BE2C (cell line): ENCODE measurements around the gene RAP2C.

Experiments used
- DNase-seq: peaks from one replicate; pipeline ENCODE4 v3.0.0-alpha.2; 2020
- H3K27me3 ChIP-seq: fragments of 250-450 bp; sonication (Bioruptor Pico); 2 replicates; pipeline ENCODE4 v1.5.1; 2020; ENCODE audit warnings: mild to moderate bottlenecking
- H3K36me3 ChIP-seq: fragments of 250-450 bp; sonication (Bioruptor Pico); 2 replicates; pipeline ENCODE4 v1.5.1; 2020; ENCODE audit warnings: mild to moderate bottlenecking
- H3K4me1 ChIP-seq: fragments of 250-450 bp; sonication (Bioruptor Pico); 2 replicates; pipeline ENCODE4 v1.5.1; 2020
- H3K4me3 ChIP-seq: 2 replicates; pipeline ENCODE4 v1.5.1; 2011; ENCODE audit warnings: low read depth, low read length
- H3K9me3 ChIP-seq: fragments of 250-450 bp; sonication (Bioruptor Pico); 2 replicates; pipeline ENCODE4 v1.5.1; 2020
- CTCF ChIP-seq: IDR thresholded peaks from 2 replicates; pipeline ENCODE4 v1.5.1; 2012; ENCODE audit warnings: mild to moderate bottlenecking, low read depth, low read length

Gene RAP2C

GRCh38 chrX:132217203-132218073 lies 1.8 kb downstream of the RAP2C start:
- Histone ChIP-seq H3K4me3 (peak overlapping the region; percentile 87), H3K27me3 (no peaks in the 10 kb centered on the region), H3K9me3 (no peaks in the 10 kb centered on the region), H3K4me1 (no peaks in the 10 kb centered on the region), H3K36me3 (peaks cover 4% of the 10 kb centered on the region)
- TF ChIP-seq CTCF = no peak
- peak; percentile 80 for DNase-seq

GRCh38 chrX:132216806-132217202 lies 2.4 kb downstream of the RAP2C start:
- no peaks in the 10 kb centered on the region for H3K27me3 ChIP-seq
- no peak for TF ChIP-seq CTCF

GRCh38 chrX:132216283-132216682 lies 3.0 kb downstream of the RAP2C start:
- Histone ChIP-seq H3K36me3 (peaks cover 4% of the 10 kb centered on the region), H3K4me1 (no peaks in the 10 kb centered on the region), H3K4me3 (peak overlapping the region; percentile 87), H3K9me3 (no peaks in the 10 kb centered on the region), H3K27me3 (no peaks in the 10 kb centered on the region)
- no peak for DNase-seq
- TF ChIP-seq CTCF = no peak

More at GRCh38 chrX:132216806-132217202, 2.4 kb downstream of the RAP2C start:
- peak overlapping the region; percentile 87 for H3K4me3 ChIP-seq
- H3K4me1 ChIP-seq = no peaks in the 10 kb centered on the region
- no peak for DNase-seq
- H3K36me3 ChIP-seq = peaks cover 4% of the 10 kb centered on the region
- H3K9me3 ChIP-seq = no peaks in the 10 kb centered on the region

GRCh38 chrX:132214518-132214917 lies 4.7 kb downstream of the RAP2C start:
- no peak for DNase-seq
- no peak for TF ChIP-seq CTCF
- Histone ChIP-seq H3K27me3 (no peaks in the 10 kb centered on the region), H3K9me3 (no peaks in the 10 kb centered on the region), H3K36me3 (peaks cover 4% of the 10 kb centered on the region), H3K4me1 (no peaks in the 10 kb centered on the region), H3K4me3 (no peak overlapping the region)

GRCh38 chrX:132209527-132209926 lies 9.7 kb downstream of the RAP2C start:
- H3K4me3 ChIP-seq = no peak overlapping the region
- H3K27me3 ChIP-seq = no peaks in the 10 kb centered on the region
- H3K4me1 ChIP-seq = no peaks in the 10 kb centered on the region
- DNase-seq = no peak
- TF ChIP-seq CTCF = no peak
- no peaks in the 10 kb centered on the region for H3K9me3 ChIP-seq
- peaks cover 4% of the 10 kb centered on the region for H3K36me3 ChIP-seq

GRCh38 chrX:132208422-132208821 lies 10.8 kb downstream of the RAP2C start:
- no peak overlapping the region for H3K4me3 ChIP-seq
- DNase-seq = no peak
- no peaks in the 10 kb centered on the region; the same call in 1 of the 2 replicates for H3K36me3 ChIP-seq
- no peaks in the 10 kb centered on the region for H3K4me1 ChIP-seq
- no peaks in the 10 kb centered on the region for H3K9me3 ChIP-seq
- TF ChIP-seq CTCF = no peak
- no peaks in the 10 kb centered on the region for H3K27me3 ChIP-seq
